Fibroblast of lung (primary cell): ENCODE results near the gene FOXS1. TPM values are rescaled to one million over a fixed set of nuclear protein-coding genes. Genes with fewer than 3 reads are reported as not detected.

Experiments used
- DNase-seq, 2 donors: peaks; one replicate each; pipeline versions ENCODE4 v3.0.0 to v3.0.0-alpha.2; 2010; ENCODE audit warnings: low read depth in 2 of 2
- H2AFZ ChIP-seq: 2 replicates; pipeline ENCODE4 v1.5.1; 2012; ENCODE audit warnings: low read length, control low read depth, inconsistent platforms
- H3K27ac ChIP-seq: 2 replicates; pipeline ENCODE4 v1.5.1; 2011; ENCODE audit warnings: low read length, control low read depth; ENCODE audit not compliant: insufficient read depth
- H3K27me3 ChIP-seq: 2 replicates; pipeline ENCODE4 v1.5.1; 2011; ENCODE audit warnings: mild to moderate bottlenecking, low read length; ENCODE audit not compliant: control insufficient read depth, insufficient read depth
- H3K36me3 ChIP-seq: 2 replicates; pipeline ENCODE4 v1.5.1; 2011; ENCODE audit warnings: low read length; ENCODE audit not compliant: control insufficient read depth, insufficient read depth
- H3K4me1 ChIP-seq: 2 replicates; pipeline ENCODE4 v1.5.1; 2011; ENCODE audit warnings: low read length; ENCODE audit not compliant: control insufficient read depth, insufficient read depth; ENCODE audit errors: extremely low read depth
- H3K4me2 ChIP-seq: 2 replicates; pipeline ENCODE4 v1.5.1; 2011; ENCODE audit warnings: low read length, control low read depth; ENCODE audit not compliant: insufficient read depth; ENCODE audit errors: extremely low read depth
- H3K4me3 ChIP-seq, 4 experiments: fragments of 200-600 bp in 1 of 4; sonication (generic) in 1 of 4; replicated peaks in 1 of 4; 2 replicates each; pipeline ENCODE4 v1.5.1; 2011 to 2016; ENCODE audit warnings: low read length in 4 of 4, low read depth in 3 of 4, mild to moderate bottlenecking in 3 of 4, control low read depth in 2 of 4, inconsistent platforms in 1 of 4, mixed read lengths in 1 of 4; ENCODE audit not compliant: insufficient read depth in 1 of 4; ENCODE audit errors: control extremely low read depth in 1 of 4
- H3K79me2 ChIP-seq: 2 replicates; pipeline ENCODE4 v1.5.1; 2012; ENCODE audit warnings: mild to moderate bottlenecking, low read length, inconsistent platforms; ENCODE audit not compliant: control insufficient read depth, insufficient read depth
- H3K9ac ChIP-seq: 2 replicates; pipeline ENCODE4 v1.5.1; 2011; ENCODE audit warnings: mild to moderate bottlenecking, low read length, control low read depth; ENCODE audit not compliant: insufficient read depth
- H3K9me3 ChIP-seq: 2 replicates; pipeline ENCODE4 v1.5.1; 2012; ENCODE audit warnings: low read depth, low read length; ENCODE audit not compliant: control insufficient read depth, insufficient read depth
- H4K20me1 ChIP-seq: 2 replicates; pipeline ENCODE4 v1.5.1; 2011; ENCODE audit warnings: low read length; ENCODE audit not compliant: control insufficient read depth, insufficient read depth; ENCODE audit errors: extremely low read depth
- EZH2 ChIP-seq: IDR thresholded peaks from 2 replicates; pipeline ENCODE4 v1.5.1; 2012; ENCODE audit warnings: low read length, control low read depth, mild to moderate bottlenecking; ENCODE audit errors: missing control alignments
- polyA plus RNA-seq, 2 donors: library from polyadenylated mRNA; depleted of rRNA in 1 of 2; stranded (reverse) in 1 of 2; unstranded in 1 of 2; fragments of >200 nt; gene quantifications; 2 replicates each; pipeline ENCODE4 v1.2.1, GENCODE V29; 2011 to 2012; ENCODE audit warnings: missing spikeins in 1 of 2
- total RNA-seq: library from RNA; depleted of rRNA; stranded (reverse); fragments of >200 nt; gene quantifications from 2 replicates; pipeline ENCODE4 v1.2.1, GENCODE V29; 2014
- TF ChIP-seq, protein P1 (sequence below), 2 donors: IDR thresholded peaks in 1 of 2; conservative IDR thresholded peaks in 1 of 2; 1 replicate in 1 of 2; 2 replicates in 1 of 2; pipeline ENCODE4 v1.5.1; 2011 to 2012; ENCODE audit warnings: low read length in 2 of 2, control low read depth in 1 of 2, inconsistent platforms in 1 of 2, low read depth in 1 of 2, mild to moderate bottlenecking in 1 of 2

Gene FOXS1
- total and polyA plus RNA-seq, 2 donors (not counting 1 experiment from before 2014, with no cell fraction given), result under 0.01 TPM; not detected in 1

DNA sequence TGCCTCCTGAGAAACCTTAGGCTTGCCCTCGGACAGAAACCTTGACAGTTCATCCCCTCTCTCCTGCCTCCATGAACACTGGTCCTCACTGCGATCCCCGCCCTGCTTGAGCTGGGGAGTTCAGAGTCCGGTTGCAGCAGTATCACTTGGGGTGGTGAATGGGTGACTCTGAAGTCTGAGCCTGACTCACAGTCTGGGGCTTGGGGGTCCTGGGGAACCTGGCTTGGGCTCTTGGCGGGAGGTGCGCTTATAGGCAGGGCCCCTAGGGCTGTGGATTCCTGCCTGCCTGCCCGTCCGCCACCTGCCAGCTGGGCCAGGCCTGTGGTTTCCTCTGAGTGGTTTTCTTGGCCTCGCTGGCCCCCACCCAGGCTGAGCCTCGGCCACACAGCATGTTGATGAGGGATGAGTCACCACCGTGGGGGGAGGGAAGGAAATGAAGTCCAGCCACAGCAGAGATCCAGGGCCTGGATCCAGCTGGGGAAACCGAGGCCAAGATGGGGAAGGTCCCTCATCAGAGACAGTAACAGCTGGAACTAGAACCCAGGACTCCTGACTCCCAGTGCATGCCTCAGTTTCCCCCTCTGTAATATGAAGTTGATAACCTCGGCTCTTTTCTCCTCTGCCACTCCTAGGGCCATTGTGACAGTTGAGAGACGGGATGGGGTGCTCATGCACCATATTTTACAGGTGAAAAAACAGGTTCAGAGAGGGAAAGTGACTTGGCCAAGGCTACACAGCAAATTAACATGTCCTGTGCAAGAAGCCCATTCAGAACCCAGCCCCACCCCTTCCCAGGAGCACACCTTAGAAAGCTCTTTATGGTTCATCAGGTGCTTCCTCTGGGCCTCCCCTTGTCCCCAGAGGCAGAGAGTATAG lies 9.2 kb downstream of the FOXS1 start:
- Histone ChIP-seq H3K9ac (no peak overlapping the region), H3K4me2 (peak overlapping the region; percentile 6), H4K20me1 (no peaks in the 10 kb centered on the region), H3K36me3 (no peaks in the 10 kb centered on the region), H3K79me2 (no peaks in the 10 kb centered on the region), H3K27me3 (no peaks in the 10 kb centered on the region), H3K4me3 (no peak overlapping the region), H3K9me3 (no peaks in the 10 kb centered on the region), H3K4me1 (peaks cover 36% of the 10 kb centered on the region), H2AFZ (no peak overlapping the region), H3K27ac (no peak overlapping the region)
- TF ChIP-seq, protein P1, sequence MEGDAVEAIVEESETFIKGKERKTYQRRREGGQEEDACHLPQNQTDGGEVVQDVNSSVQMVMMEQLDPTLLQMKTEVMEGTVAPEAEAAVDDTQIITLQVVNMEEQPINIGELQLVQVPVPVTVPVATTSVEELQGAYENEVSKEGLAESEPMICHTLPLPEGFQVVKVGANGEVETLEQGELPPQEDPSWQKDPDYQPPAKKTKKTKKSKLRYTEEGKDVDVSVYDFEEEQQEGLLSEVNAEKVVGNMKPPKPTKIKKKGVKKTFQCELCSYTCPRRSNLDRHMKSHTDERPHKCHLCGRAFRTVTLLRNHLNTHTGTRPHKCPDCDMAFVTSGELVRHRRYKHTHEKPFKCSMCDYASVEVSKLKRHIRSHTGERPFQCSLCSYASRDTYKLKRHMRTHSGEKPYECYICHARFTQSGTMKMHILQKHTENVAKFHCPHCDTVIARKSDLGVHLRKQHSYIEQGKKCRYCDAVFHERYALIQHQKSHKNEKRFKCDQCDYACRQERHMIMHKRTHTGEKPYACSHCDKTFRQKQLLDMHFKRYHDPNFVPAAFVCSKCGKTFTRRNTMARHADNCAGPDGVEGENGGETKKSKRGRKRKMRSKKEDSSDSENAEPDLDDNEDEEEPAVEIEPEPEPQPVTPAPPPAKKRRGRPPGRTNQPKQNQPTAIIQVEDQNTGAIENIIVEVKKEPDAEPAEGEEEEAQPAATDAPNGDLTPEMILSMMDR (conservative IDR thresholded peaks at IDR 0.05 in 1 of 2, IDR thresholded peaks at IDR 0.05 in 1 of 2; ENCODE audit: low read depth in 1 of 2, low read length in 2 of 2), result no peak
- TF ChIP-seq EZH2, result no peak
- peak; percentile 89 to 95 for DNase-seq

DNA sequence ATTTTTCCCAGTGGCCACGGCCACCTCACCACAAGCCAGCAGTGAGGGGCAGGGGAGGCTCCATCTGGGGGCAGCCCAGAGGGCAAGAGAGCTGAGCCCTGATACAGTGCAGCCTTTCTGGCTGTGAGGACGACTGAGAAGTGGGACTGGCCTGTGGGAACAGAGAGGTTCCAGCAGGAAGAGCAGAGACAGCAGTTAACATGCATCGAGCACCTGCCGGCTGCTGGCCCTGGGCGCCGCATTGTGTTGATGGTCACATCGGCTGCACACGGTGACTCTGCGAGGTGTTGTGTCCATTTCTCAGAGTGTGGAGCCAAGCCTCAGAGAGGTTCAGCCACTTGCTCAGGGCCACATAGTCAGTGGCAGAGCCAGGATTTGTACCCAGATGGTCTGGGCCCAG lies 9.8 kb downstream of the FOXS1 start:
- DNase-seq, result no peak
- Histone ChIP-seq H3K36me3 (no peaks in the 10 kb centered on the region), H3K4me3 (no peak overlapping the region), H3K9me3 (no peaks in the 10 kb centered on the region), H2AFZ (no peak overlapping the region), H3K4me1 (peaks cover 30% of the 10 kb centered on the region), H3K27me3 (no peaks in the 10 kb centered on the region), H4K20me1 (no peaks in the 10 kb centered on the region), H3K27ac (no peak overlapping the region), H3K4me2 (peak overlapping the region; percentile 6), H3K9ac (no peak overlapping the region), H3K79me2 (no peaks in the 10 kb centered on the region)
- no peak for TF ChIP-seq EZH2
- TF ChIP-seq, protein P1 (conservative IDR thresholded peaks at IDR 0.05 in 1 of 2, IDR thresholded peaks at IDR 0.05 in 1 of 2; ENCODE audit: low read depth in 1 of 2, low read length in 2 of 2), result no peak

DNA sequence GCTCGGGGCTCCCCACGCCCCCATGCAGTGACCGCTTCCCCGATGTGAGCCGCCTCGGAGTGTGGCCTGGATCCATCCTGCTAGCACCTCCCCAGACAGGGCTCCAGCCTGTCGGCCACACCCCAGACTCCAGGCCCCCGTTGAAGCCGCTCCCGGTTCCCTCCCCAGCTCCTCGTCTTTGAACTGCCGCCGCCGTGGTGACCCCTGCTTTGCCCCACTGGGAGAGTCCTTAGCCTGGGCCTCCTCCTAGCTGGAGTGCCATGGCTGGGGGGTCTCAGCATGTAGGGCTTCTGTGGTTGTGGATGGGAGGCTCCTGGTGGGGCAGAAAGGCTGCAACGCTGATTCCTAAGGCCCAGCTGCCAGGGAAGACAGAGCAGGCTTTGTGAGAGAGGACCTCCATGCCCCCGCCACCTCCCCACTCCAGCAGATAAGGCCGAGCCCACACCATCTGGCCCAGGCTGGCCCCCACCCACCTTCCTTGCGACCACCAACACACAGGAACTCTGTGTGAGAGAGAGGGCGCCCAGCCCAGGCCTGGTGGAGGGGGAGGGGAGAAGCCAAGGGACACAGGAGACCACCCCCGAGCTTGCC lies 11.4 kb downstream of the FOXS1 start:
- Histone ChIP-seq H2AFZ (no peak overlapping the region), H3K27ac (no peak overlapping the region), H3K9ac (no peak overlapping the region), H3K4me3 (no peak overlapping the region), H3K9me3 (no peaks in the 10 kb centered on the region), H3K36me3 (no peaks in the 10 kb centered on the region), H3K4me1 (peaks cover 30% of the 10 kb centered on the region), H3K79me2 (no peaks in the 10 kb centered on the region), H4K20me1 (no peaks in the 10 kb centered on the region), H3K4me2 (no peak overlapping the region), H3K27me3 (no peaks in the 10 kb centered on the region)
- no peak for TF ChIP-seq EZH2
- TF ChIP-seq, protein P1 (conservative IDR thresholded peaks at IDR 0.05 in 1 of 2, IDR thresholded peaks at IDR 0.05 in 1 of 2; ENCODE audit: low read depth in 1 of 2, low read length in 2 of 2), result no peak
- DNase-seq, result no peak
